PC-3 (cell line): Measurements from ENCODE around the gene SLC24A3.

Source experiments
- CTCF ChIP-seq: fragments of 300-600 bp; sonication (generic); conservative IDR thresholded peaks from 2 replicates; pipeline ENCODE4 v1.5.1; 2017; ENCODE audit warnings: antibody characterized with exemption, low read depth, mild to moderate bottlenecking, low read length
- EZH2 ChIP-seq: fragments of 300-600 bp; sonication (generic); IDR thresholded peaks from one replicate; pipeline ENCODE4 v1.6.1; 2017; ENCODE audit warnings: antibody characterized with exemption, mild to moderate bottlenecking, low read length; ENCODE audit not compliant: unreplicated experiment
- EZH2phosphoT487 ChIP-seq: fragments of 300-600 bp; sonication (generic); IDR thresholded peaks from 2 replicates; pipeline ENCODE4 v1.6.1; 2018; ENCODE audit warnings: mild to moderate bottlenecking, antibody characterized with exemption, low read length, borderline replicate concordance

- no peak for TF ChIP-seq EZH2phosphoT487
- TF ChIP-seq EZH2 = no peak
- no peak for TF ChIP-seq CTCF
These were observed 461.1 kb downstream of the SLC24A3 start for GRCh38 chr20:19673575-19673974.
